ENCODE data around the gene APLP2.

The APLP2 gene

GRCh38 chr11:130050257-130050656 lies 19.4 kb upstream of the APLP2 start:
- no peak for TF ChIP-seq CTCF (IDR thresholded peaks at IDR 0.05; ENCODE audit: borderline replicate concordance, control extremely low read depth, extremely low read depth, insufficient read depth, missing control alignments)
- in situ Hi-C loops (cut with MboI; ENCODE audit: low sequenced_read_pairs, unreplicated experiment), result no loop called here
- no peak for DNase-seq (ENCODE audit: low spot score)

- in situ Hi-C loops (cut with MboI; ENCODE audit: low sequenced_read_pairs, unreplicated experiment), result no loop called here
- no peak for TF ChIP-seq CTCF (IDR thresholded peaks at IDR 0.05; ENCODE audit: borderline replicate concordance, control extremely low read depth, extremely low read depth, insufficient read depth, missing control alignments)
- DNase-seq (ENCODE audit: low spot score), result no peak
Measured at GRCh38 chr11:130051082-130051481, 18.6 kb upstream of the APLP2 start.

- TF ChIP-seq CTCF (IDR thresholded peaks at IDR 0.05; ENCODE audit: borderline replicate concordance, control extremely low read depth, extremely low read depth, insufficient read depth, missing control alignments), result no peak
- no peak for DNase-seq (ENCODE audit: low spot score)
- in situ Hi-C loops (cut with MboI; ENCODE audit: low sequenced_read_pairs, unreplicated experiment), result no loop called here
Measured at GRCh38 chr11:130052567-130052966, 17.1 kb upstream of the APLP2 start.

- in situ Hi-C loops (cut with MboI; ENCODE audit: low sequenced_read_pairs, unreplicated experiment), result no loop called here
- TF ChIP-seq CTCF (IDR thresholded peaks at IDR 0.05; ENCODE audit: borderline replicate concordance, control extremely low read depth, extremely low read depth, insufficient read depth, missing control alignments), result no peak
- DNase-seq (ENCODE audit: low spot score), result no peak
Measured at GRCh38 chr11:130054966-130055365, 14.7 kb upstream of the APLP2 start.

GRCh38 chr11:130055617-130056016 lies 14.1 kb upstream of the APLP2 start:
- no peak for DNase-seq (ENCODE audit: low spot score)
- no peak for TF ChIP-seq CTCF (IDR thresholded peaks at IDR 0.05; ENCODE audit: borderline replicate concordance, control extremely low read depth, extremely low read depth, insufficient read depth, missing control alignments)

GRCh38 chr11:130061017-130061416 lies 8.7 kb upstream of the APLP2 start:
- in situ Hi-C loops (cut with MboI; ENCODE audit: low sequenced_read_pairs, unreplicated experiment), result no loop called here
- TF ChIP-seq CTCF (IDR thresholded peaks at IDR 0.05; ENCODE audit: borderline replicate concordance, control extremely low read depth, extremely low read depth, insufficient read depth, missing control alignments), result no peak
- DNase-seq (ENCODE audit: low spot score), result no peak

More at GRCh38 chr11:130055617-130056016, 14.1 kb upstream of the APLP2 start:
- in situ Hi-C loops (cut with MboI; ENCODE audit: low sequenced_read_pairs, unreplicated experiment), result no loop called here

GRCh38 chr11:130062026-130062425 lies 7.7 kb upstream of the APLP2 start:
- no peak for DNase-seq (ENCODE audit: low spot score)
- in situ Hi-C loops (cut with MboI; ENCODE audit: low sequenced_read_pairs, unreplicated experiment), result no loop called here
- no peak for TF ChIP-seq CTCF (IDR thresholded peaks at IDR 0.05; ENCODE audit: borderline replicate concordance, control extremely low read depth, extremely low read depth, insufficient read depth, missing control alignments)

Data from GM13976 (cell line).